Measurements from ENCODE around the gene N4BP2.
"Not testable (repeated sequence)": the region's sequence is repeated elsewhere in the genome, so short reads cannot be mapped to it uniquely, and the experiment has no call there.

Gene N4BP2

GRCh38 chr4:40056716-40057585 lies at the start of gene N4BP2:
Gene N4BP2 (plus strand): TSS chr4:40056850. CDS start chr4:40097341, 40,491 bp downstream.
- peak; percentile 91 for DNase-seq

GRCh38 chr4:40016007-40016406 lies 40.6 kb upstream of the N4BP2 start:
- DNase-seq: no peak

- no peak for DNase-seq
Measured at GRCh38 chr4:40020221-40020620, 36.4 kb upstream of the N4BP2 start.

- not testable (repeated sequence) for DNase-seq
Measured at GRCh38 chr4:40021116-40021515, 35.5 kb upstream of the N4BP2 start.

GRCh38 chr4:40024049-40024448 lies 32.6 kb upstream of the N4BP2 start:
- not testable (repeated sequence) for DNase-seq

GRCh38 chr4:40032785-40033184 lies 23.9 kb upstream of the N4BP2 start:
- no peak for DNase-seq

GRCh38 chr4:40033613-40034012 lies 23.0 kb upstream of the N4BP2 start:
- no peak for DNase-seq

GRCh38 chr4:40038977-40039376 lies 17.7 kb upstream of the N4BP2 start:
- DNase-seq: no peak

- no peak for DNase-seq
Measured at GRCh38 chr4:40040908-40041307, 15.7 kb upstream of the N4BP2 start.

- DNase-seq: no peak
Measured at GRCh38 chr4:40043786-40044185, 12.9 kb upstream of the N4BP2 start.

- peak; percentile 47 for DNase-seq
Measured at GRCh38 chr4:40046311-40046980, 10.2 kb upstream of the N4BP2 start.

- no peak for DNase-seq
Measured at GRCh38 chr4:40053161-40053560, 3.5 kb upstream of the N4BP2 start.

GRCh38 chr4:40055511-40055862 lies 1.2 kb upstream of the N4BP2 start:
- no peak for DNase-seq

GRCh38 chr4:40055863-40056715 lies 561 bp upstream of the N4BP2 start:
- DNase-seq: peak; percentile 91

- DNase-seq: peak; percentile 87
Measured at GRCh38 chr4:40057586-40058091, 989 bp downstream of the N4BP2 start.

- no peak for DNase-seq
Measured at GRCh38 chr4:40058121-40058520, 1.5 kb downstream of the N4BP2 start.

- DNase-seq: no peak
Measured at GRCh38 chr4:40058854-40059253, 2.2 kb downstream of the N4BP2 start.

- DNase-seq: no peak
Measured at GRCh38 chr4:40059362-40059761, 2.7 kb downstream of the N4BP2 start.

GRCh38 chr4:40065010-40065409 lies 8.4 kb downstream of the N4BP2 start:
- no peak for DNase-seq

GRCh38 chr4:40066651-40067050 lies 10.0 kb downstream of the N4BP2 start:
- no peak for DNase-seq

- DNase-seq: no peak
Measured at GRCh38 chr4:40070387-40070786, 13.7 kb downstream of the N4BP2 start.

- DNase-seq: no peak
Measured at GRCh38 chr4:40086421-40086820, 29.8 kb downstream of the N4BP2 start.

GRCh38 chr4:40087799-40088366 lies 31.2 kb downstream of the N4BP2 start:
- DNase-seq: no peak
